NCI-H345 treated with DMSO at 0.1 percent for 48 hours (cell line): ENCODE measurements around the gene PXDN.

Source experiments
- DNase-seq: peaks from one replicate; lab custom pipeline; 2025; ENCODE audit not compliant: unreplicated experiment; lab: John Stamatoyannopoulos, UW

Gene PXDN

DNA sequence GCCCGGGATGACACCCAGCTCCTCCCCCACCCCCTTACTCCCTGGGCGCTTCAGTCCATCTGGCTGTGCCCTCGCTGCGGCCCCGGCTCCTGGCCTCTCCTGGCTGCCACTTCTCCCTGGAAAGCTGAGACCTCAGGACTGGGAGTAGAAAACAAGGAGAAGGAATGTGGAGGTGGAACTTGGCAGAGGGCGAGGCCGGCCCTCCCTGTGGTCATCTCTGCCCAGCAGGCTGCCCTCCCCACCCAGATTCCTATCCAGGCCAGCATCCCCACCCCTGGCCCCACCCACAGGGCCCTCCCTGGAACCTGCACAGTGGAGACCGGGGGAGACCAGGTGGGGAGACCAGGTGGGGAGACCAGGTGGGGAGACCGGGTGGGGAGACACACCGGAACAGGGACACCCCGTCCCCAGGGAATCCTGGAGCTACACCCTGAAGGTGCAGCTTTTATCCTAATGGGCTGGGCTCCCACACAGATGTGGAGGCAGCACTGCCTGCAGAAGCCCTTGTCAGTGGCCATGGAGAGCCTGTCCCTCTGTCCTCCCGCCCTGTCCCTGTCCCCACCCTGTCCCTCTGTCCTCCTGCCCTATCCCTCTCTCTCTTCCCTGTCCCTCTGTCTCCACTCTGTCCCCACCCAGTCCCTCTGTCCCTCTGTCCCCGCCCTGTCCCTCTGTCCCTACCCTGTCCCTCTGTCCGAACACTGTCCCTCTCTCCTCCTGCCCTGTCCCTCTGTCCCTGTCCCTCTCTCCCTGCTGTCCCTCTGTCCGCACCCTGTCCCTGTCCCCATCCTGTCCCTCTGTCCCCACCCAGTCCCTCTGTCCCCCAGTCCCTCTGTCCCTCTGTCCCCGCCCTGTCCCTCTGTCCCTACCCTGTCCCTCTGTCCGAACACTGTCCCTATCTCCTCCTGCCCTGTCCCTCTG lies 157.1 kb downstream of the PXDN start:
- DNase-seq, result no peak

DNA sequence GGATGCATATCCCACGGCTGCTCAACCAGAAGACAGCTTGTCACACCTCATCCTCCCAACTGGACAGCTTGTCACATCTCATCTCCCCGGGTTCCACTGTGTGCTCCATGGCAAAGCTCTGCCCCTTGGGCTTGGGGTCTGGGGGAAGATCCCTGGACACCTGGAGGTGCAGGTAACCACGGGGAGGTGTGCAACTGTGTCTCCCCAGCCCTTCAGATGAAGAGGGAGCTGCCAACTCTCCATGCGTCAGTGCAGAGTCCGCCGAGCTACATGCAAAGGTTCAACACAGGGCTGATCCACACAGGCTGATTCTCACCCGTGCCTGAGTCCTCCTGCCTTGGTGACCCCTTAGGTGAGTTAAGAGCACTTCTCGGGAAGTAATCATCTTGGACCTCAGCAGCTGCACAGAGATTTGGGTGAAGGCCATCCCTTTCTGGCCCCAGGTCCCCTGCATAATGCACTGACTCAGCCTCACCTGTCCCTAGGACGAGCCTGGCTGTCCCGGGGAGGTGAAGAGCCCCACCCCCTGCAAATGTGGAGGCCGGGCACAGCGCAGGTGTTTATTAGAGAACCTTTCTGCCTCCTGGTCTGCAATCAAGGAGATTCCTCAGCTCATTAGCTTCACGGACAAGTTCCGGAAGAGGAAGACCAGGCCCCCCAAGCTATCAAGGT lies 157.9 kb downstream of the PXDN start:
- DNase-seq, result no peak

DNA sequence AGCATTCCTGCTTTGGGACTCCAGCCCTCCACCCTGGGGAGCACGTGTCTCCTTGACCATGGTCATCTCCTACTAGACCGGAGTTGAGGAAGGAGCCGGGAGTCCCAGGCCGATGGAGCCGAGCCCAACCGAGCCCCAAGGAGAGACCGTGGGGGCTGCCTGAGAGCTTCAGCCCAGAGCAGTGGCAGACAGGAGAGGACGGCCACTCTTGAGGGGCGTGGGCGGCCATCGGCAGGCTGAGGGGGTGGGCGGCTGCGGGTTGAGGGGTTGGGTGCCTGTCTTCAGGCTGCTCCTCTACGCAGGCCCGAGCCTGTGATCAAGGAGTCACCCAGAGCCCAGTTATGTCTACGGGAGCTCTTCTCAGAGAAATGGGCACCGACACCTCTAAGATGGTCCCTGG lies 158.7 kb downstream of the PXDN start:
- DNase-seq, result no peak

DNA sequence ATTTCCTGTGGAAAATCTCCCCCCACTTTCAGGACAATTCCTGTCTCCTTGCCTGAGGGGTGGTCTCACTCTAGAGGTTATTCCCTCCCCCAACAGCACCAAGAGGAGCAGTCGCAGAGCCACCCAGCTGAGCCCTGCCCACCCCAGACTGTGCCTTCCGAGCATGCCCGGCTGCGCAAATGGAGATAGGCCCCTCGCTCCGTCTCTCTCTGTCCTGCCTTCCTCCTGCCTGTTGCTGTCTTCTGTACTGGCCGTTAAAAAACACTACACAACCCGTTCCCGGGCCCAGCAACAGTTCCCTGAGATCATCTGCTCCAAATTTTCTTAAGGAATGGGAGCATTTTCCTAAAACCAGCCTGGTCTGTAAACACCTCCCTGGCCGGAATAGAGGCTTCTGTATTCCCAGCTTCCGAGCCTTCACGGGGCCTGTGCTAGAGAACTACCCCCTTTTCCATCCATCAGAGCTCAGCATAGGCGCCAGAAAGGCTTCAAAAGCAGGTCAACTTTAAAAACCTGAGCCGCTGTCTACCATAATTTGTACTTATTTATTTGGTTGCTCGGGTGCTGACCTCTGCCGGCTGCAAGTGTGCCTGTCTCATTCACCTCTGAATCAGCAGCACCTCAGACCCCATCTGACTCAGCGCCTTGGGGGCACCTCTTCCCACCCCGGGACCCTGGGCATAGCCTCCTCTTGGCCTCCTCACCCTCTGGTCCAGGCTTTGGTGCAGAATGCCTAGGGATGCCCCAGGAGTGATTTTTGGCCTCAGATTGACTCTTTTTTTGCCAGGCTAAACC lies 159.4 kb downstream of the PXDN start:
- DNase-seq, result no peak

DNA sequence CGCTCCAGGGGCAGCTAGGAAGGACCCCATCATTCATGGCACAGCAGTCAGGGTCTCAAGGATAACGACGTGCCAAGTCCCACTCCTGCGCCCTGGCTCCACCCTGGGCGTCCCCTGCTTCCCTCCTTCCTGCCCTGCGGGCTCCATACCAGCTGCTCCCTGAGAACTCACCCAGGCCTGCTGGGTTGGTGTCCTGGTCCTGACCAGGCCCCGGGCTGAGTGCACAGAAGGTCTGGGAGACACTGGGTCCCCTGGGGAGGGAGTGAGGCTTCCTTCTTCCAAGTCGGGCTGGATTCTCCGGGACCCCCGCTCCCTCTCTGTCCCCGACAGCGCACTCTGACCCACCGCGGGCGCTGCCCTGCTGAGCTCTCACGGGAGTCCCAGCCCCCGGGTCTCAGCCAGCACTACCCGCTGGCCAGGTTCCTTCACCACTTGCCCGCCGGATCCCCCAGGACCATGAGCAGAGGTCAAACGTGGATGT lies 160.2 kb downstream of the PXDN start:
- DNase-seq, result no peak

DNA sequence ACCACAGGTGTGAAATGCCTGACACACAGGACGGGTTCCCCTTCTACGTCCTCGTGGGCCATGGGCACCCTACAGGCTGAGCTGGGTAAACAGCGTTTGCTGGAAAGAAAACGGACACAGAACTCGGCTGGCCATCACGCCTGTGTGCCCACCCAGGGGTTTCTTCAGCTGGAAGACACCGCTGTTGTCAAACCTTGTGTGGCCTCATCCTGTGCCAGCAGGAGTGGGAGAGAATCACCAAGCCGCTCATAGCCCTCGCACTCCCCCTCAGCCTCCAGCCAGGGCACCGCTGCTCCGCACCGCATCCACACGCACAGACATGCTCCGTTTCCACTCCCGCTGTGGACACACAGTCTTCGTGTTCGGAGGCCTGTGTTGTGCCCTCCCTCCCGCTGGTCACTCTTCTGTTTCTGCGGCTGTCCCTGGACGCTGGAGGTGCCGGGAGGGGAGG lies 161.4 kb downstream of the PXDN start:
- DNase-seq, result no peak

DNA sequence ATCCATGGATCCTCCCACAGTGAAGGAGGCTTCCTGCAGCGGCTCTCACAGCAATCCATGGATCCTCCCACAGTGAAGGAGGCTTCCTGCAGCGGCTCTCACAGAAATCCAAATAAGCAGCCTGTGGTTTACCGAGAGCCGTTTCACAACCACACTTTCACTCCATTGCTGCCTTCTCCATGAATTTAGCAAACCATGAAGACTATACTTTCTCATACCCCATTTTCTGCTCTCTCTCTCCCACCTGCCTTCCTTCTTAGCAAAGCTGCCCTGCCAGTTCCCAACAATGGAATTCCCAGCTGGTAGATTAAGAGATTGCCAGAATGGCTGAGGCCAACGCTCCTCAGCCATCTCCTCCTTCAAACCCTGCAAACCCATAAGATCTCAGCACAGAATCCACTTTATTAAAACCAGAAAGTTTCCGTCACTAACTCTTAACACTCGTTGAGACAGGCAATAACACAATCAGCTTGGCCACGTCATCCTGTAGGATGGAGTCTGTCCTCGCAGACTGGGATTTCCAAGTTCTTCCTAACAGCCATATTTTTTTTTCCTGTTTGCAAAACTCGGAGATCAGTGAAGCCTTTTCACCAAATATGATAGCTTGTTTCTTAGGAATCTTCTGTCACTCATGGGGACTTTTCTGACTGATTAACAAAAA lies 162.2 kb downstream of the PXDN start:
- DNase-seq, result no peak
